IMR-90 (cell line): ENCODE data around the gene TRIM38. TPM values are rescaled to one million over a fixed set of nuclear protein-coding genes. Genes with fewer than 3 reads are reported as not detected.
A peak's percentile ranks its signal among the peaks of the same experiment; 100 is the strongest.
"Not testable (repeated sequence)": the region's sequence is repeated elsewhere in the genome, so short reads cannot be mapped to it uniquely, and the experiment has no call there.

Source experiments
- ATAC-seq: fragments of 200-7000 bp; cut with Tn5 transposase; 2 replicates; pipeline ENCODE4 v1.9.1; 2020; ENCODE audit warnings: low read depth, mild to moderate bottlenecking, moderate library complexity
- BruUV-seq: library from RNA; stranded (reverse); fragments of 400-500 nt; replicated peaks from 2 replicates; lab custom pipeline; 2021; lab: Mats Ljungman, UMichigan
- CTCF ChIA-PET: fragments of 300-600 bp; formaldehyde crosslinking; extraction: SDS; loops from one replicate; lab custom pipeline; 2021; ENCODE audit warnings: antibody characterized with exemption; lab: Yijun Ruan, JAX
- POLR2A ChIA-PET: fragments of 300-600 bp; sonication (Branson Sonifier 250); formaldehyde crosslinking; loops from one replicate; lab custom pipeline; 2022; ENCODE audit warnings: antibody characterized with exemption; ENCODE audit not compliant: unreplicated experiment; lab: Charles Lee
- DNase-seq: peaks from one replicate; pipeline ENCODE4 v3.0.0; 2013
- H2AFZ ChIP-seq: replicated peaks from 2 replicates; pipeline ENCODE3; 2013; ENCODE audit warnings: low read length, mild to moderate bottlenecking; ENCODE audit not compliant: poor library complexity
- H2AK5ac ChIP-seq: 2 replicates; pipeline ENCODE4 v1.6.1; 2013; ENCODE audit warnings: low read depth, low read length, inconsistent platforms
- H2AK9ac ChIP-seq: replicated peaks from 2 replicates; pipeline ENCODE3; 2013; ENCODE audit warnings: mild to moderate bottlenecking, low read depth, low read length, moderate library complexity; ENCODE audit not compliant: poor library complexity
- H2BK120ac ChIP-seq: 2 replicates; pipeline ENCODE4 v1.6.1; 2013; ENCODE audit warnings: low read depth, low read length, inconsistent platforms
- H2BK15ac ChIP-seq: 3 replicates; pipeline ENCODE4 v1.6.1; 2013; ENCODE audit warnings: low read depth, low read length, inconsistent platforms
- H2BK20ac ChIP-seq: 2 replicates; pipeline ENCODE4 v1.6.1; 2013; ENCODE audit warnings: low read depth, mild to moderate bottlenecking, inconsistent platforms, low read length, moderate library complexity
- H2BK5ac ChIP-seq: 2 replicates; pipeline ENCODE4 v1.6.1; 2013; ENCODE audit warnings: mild to moderate bottlenecking, low read depth, low read length, inconsistent platforms; ENCODE audit not compliant: poor library complexity, severe bottlenecking
- H3K14ac ChIP-seq: replicated peaks from 2 replicates; pipeline ENCODE4 v1.6.1; 2013; ENCODE audit warnings: low read depth, low read length, inconsistent platforms
- H3K18ac ChIP-seq: 2 replicates; pipeline ENCODE4 v1.6.1; 2013; ENCODE audit warnings: low read depth, low read length, control low read depth
- H3K23ac ChIP-seq: 2 replicates; pipeline ENCODE4 v1.6.1; 2013; ENCODE audit warnings: low read depth, low read length, inconsistent platforms
- H3K27ac ChIP-seq: 2 replicates; pipeline ENCODE4 v1.5.1; 2013; ENCODE audit warnings: mild to moderate bottlenecking, control low read depth, low read length; ENCODE audit not compliant: insufficient read depth
- H3K27me3 ChIP-seq: 2 replicates; pipeline ENCODE4 v1.6.1; 2013; ENCODE audit warnings: low read length; ENCODE audit not compliant: control insufficient read depth, insufficient read depth
- H3K36me3 ChIP-seq: 2 replicates; pipeline ENCODE4 v1.6.1; 2013; ENCODE audit warnings: low read length, mixed read lengths; ENCODE audit not compliant: control insufficient read depth, insufficient read depth
- H3K4ac ChIP-seq: 2 replicates; pipeline ENCODE4 v1.6.1; 2013; ENCODE audit warnings: low read depth, low read length, inconsistent platforms
- H3K4me1 ChIP-seq: 2 replicates; pipeline ENCODE4 v1.6.1; 2013; ENCODE audit warnings: low read length, mixed read lengths; ENCODE audit not compliant: control insufficient read depth, insufficient read depth
- H3K4me2 ChIP-seq: 2 replicates; pipeline ENCODE4 v1.6.1; 2013; ENCODE audit warnings: low read depth, mild to moderate bottlenecking, control low read depth, low read length, moderate library complexity
- H3K4me3 ChIP-seq: 2 replicates; pipeline ENCODE4 v1.5.1; 2013; ENCODE audit warnings: low read depth, mild to moderate bottlenecking, control low read depth, low read length, moderate library complexity; ENCODE audit not compliant: insufficient read depth
- H3K56ac ChIP-seq: 2 replicates; pipeline ENCODE4 v1.6.1; 2013; ENCODE audit warnings: low read length, inconsistent platforms; ENCODE audit not compliant: insufficient read depth; ENCODE audit errors: extremely low read depth
- H3K79me1 ChIP-seq, 2 experiments: 2 replicates each; pipeline ENCODE4 v1.6.1; 2013; ENCODE audit warnings: low read length in 2 of 2, inconsistent platforms in 1 of 2, low read depth in 1 of 2
- H3K9ac ChIP-seq: 2 replicates; pipeline ENCODE4 v1.6.1; 2013; ENCODE audit warnings: low read depth, low read length, control low read depth
- H3K9me1 ChIP-seq: 2 replicates; pipeline ENCODE4 v1.6.1; 2013; ENCODE audit warnings: low read length, inconsistent platforms; ENCODE audit not compliant: insufficient read depth
- H3K9me3 ChIP-seq: 2 replicates; pipeline ENCODE4 v1.6.1; 2013; ENCODE audit warnings: low read length; ENCODE audit not compliant: control insufficient read depth, insufficient read depth
- H4K20me1 ChIP-seq: 2 replicates; pipeline ENCODE4 v1.6.1; 2013; ENCODE audit warnings: low read length, inconsistent platforms; ENCODE audit not compliant: insufficient read depth
- H4K5ac ChIP-seq: 2 replicates; pipeline ENCODE4 v1.6.1; 2013; ENCODE audit warnings: mild to moderate bottlenecking, low read depth, low read length, control low read depth
- H4K8ac ChIP-seq, 2 experiments: 2 replicates each; pipeline ENCODE4 v1.6.1; 2013; ENCODE audit warnings: low read depth in 2 of 2, low read length in 2 of 2, control low read depth in 1 of 2, inconsistent platforms in 1 of 2
- H4K91ac ChIP-seq: 2 replicates; pipeline ENCODE4 v1.6.1; 2013; ENCODE audit warnings: low read depth, low read length, inconsistent platforms; ENCODE audit not compliant: insufficient read depth
- BHLHE40 ChIP-seq: fragments of 150-350 bp; IDR thresholded peaks from 2 replicates; pipeline ENCODE4 v1.6.1; 2016; ENCODE audit warnings: mild to moderate bottlenecking, low read depth, low read length
- USF2 ChIP-seq: fragments of 150-350 bp; IDR thresholded peaks from 2 replicates; pipeline ENCODE4 v1.6.1; 2017; ENCODE audit warnings: mild to moderate bottlenecking, antibody characterized with exemption, low read length, low read depth
- WGBS, 2 experiments: methylation state at CpG; one replicate each; pipeline versions ENCODE4 v1.1.5 to v1.1.7; 2013; ENCODE audit warnings: missing lambda C conversion rate in 2 of 2; ENCODE audit not compliant: insufficient read length in 1 of 2; ENCODE audit errors: extremely low coverage in 2 of 2; 5-methylcytosine and 5-hydroxymethylcytosine counted together
- dilution Hi-C: fragments of 300-500 bp; cut with HindIII; formaldehyde crosslinking; loops from one replicate; pipeline ENCODE4 v1.14.3; 2018; ENCODE audit warnings: low sequenced_read_pairs; ENCODE audit not compliant: unreplicated experiment
- in situ Hi-C: fragments of 300-500 bp; cut with MboI; formaldehyde crosslinking; loops from 3 replicates; pipeline ENCODE4 v1.14.3; 2019; ENCODE audit warnings: low sequenced_read_pairs, inconsistent platforms, mixed read lengths
- intact Hi-C: fragments of 100-400 bp; cut with micrococcal nuclease; formaldehyde crosslinking; loops from 2 replicates; pipeline ENCODE4 v1.10.0; 2022
- polyA plus RNA-seq, 3 experiments: library from polyadenylated mRNA; depleted of rRNA; stranded (reverse); fragments of >200 nt; gene quantifications; 2 replicates each; pipeline ENCODE4 v1.2.3, GENCODE V29; 2012; ENCODE audit warnings: low replicate concordance in 1 of 3
- total RNA-seq: library from RNA; depleted of rRNA; stranded (reverse); fragments of >200 nt; gene quantifications from 2 replicates; pipeline ENCODE4 v1.2.3, GENCODE V29; 2012

The TRIM38 gene
- total and polyA plus RNA-seq, 2 of the 4 experiments (the other 2 are of a cell fraction) = 4.1 to 6.3 TPM

- POLR2A ChIA-PET = interaction anchor here (0.7 kb wide), 1 partner anchor 8 kb away, joined by 4 read pairs; no protein-coding TSS in a partner anchor
- no peaks in the 10 kb centered on the region for H3K9me3 ChIP-seq
- H2BK120ac ChIP-seq = no peak overlapping the region
- H3K79me1 ChIP-seq = 0 out of 4 replicates have a peak, but pooled peaks cover 0 to 5% of the 10 kb centered on the region in 2 experiments
- H4K91ac ChIP-seq = no peak overlapping the region
- H3K27me3 ChIP-seq = no peaks in the 10 kb centered on the region
- no peak overlapping the region for H2BK5ac ChIP-seq
- no peak overlapping the region for H3K14ac ChIP-seq
- no peak overlapping the region for H2BK20ac ChIP-seq
- ATAC-seq (no peak), DNase-seq (no peak)
- CTCF ChIA-PET = interaction anchor here (1.4 kb wide), 1 partner anchor 15 kb away, joined by 3 read pairs; no protein-coding TSS in a partner anchor
- TF ChIP-seq BHLHE40 = no peak
- no peak for TF ChIP-seq USF2
- no peaks in the 10 kb centered on the region for H4K20me1 ChIP-seq
- no TSS peak for BruUV-seq
- intact Hi-C loops = no loop called here
- no peak overlapping the region for H2AK9ac ChIP-seq
- no peak overlapping the region for H3K4me3 ChIP-seq
- no peaks in the 10 kb centered on the region; the same call in 1 of the 2 replicates for H3K9me1 ChIP-seq
- H2AK5ac ChIP-seq = no peak overlapping the region
- dilution Hi-C loops = no loop called here
- no peak overlapping the region for H2AFZ ChIP-seq
- H4K8ac ChIP-seq = 0 out of 4 replicates have a peak overlapping the region, but pooled peaks of 1 of the 2 experiments have one; percentile 3
- in situ Hi-C loops = no loop called here
- no peak overlapping the region for H3K27ac ChIP-seq
- no peak overlapping the region for H4K5ac ChIP-seq
- H3K56ac ChIP-seq = no peak overlapping the region
- no peak overlapping the region for H3K4me2 ChIP-seq
- peaks cover 3% of the 10 kb centered on the region; the same call in 1 of the 2 replicates for H3K4me1 ChIP-seq
- no peak overlapping the region for H3K9ac ChIP-seq
- H3K36me3 ChIP-seq = 0 out of 2 replicates have a peak, but pooled peaks cover 3% of the 10 kb centered on the region
- no peak overlapping the region for H2BK15ac ChIP-seq
- no peak overlapping the region for H3K18ac ChIP-seq
- no peak overlapping the region for H3K23ac ChIP-seq
- H3K4ac ChIP-seq = no peak overlapping the region
These were observed 35.8 kb downstream of the TRIM38 start for GRCh38 chr6:25998379-25998778.

GRCh38 chr6:25999225-25999624 is 36.6 kb downstream of the TRIM38 start:
- H3K9ac ChIP-seq, H4K8ac ChIP-seq, H2AFZ ChIP-seq, H2AK5ac ChIP-seq, H4K5ac ChIP-seq, H3K9me1 ChIP-seq, POLR2A ChIA-PET, H3K4me2 ChIP-seq, H3K79me1 ChIP-seq, H2AK9ac ChIP-seq, H3K4me1 ChIP-seq, DNase-seq, H2BK15ac ChIP-seq, H4K20me1 ChIP-seq, H4K91ac ChIP-seq, H3K14ac ChIP-seq, intact Hi-C loops, CTCF ChIA-PET, H3K4ac ChIP-seq, H3K4me3 ChIP-seq, H2BK20ac ChIP-seq, BruUV-seq, ATAC-seq, H3K36me3 ChIP-seq, in situ Hi-C loops, H2BK5ac ChIP-seq, H3K27ac ChIP-seq, H3K18ac ChIP-seq, H3K23ac ChIP-seq, H3K27me3 ChIP-seq, H3K9me3 ChIP-seq, H2BK120ac ChIP-seq, dilution Hi-C loops, H3K56ac ChIP-seq: not testable (repeated sequence)
- WGBS, 2 experiments = no CpG with 5 or more reads among the region's 2 CpGs
